Breast epithelium (tissue), 4 donors: ENCODE results near the gene TRPM2. TPM values are rescaled to one million over a fixed set of nuclear protein-coding genes. Genes with fewer than 3 reads are reported as not detected.

Experiments used
- DNase-seq, 2 donors: peaks; one replicate each; pipeline ENCODE4 v3.0.0-alpha.2; 2019; ENCODE audit warnings: low spot score in 2 of 2
- H3K27ac ChIP-seq, 2 donors: fragments of 200-600 bp; sonication (generic) in 1 of 2; one replicate each; pipeline ENCODE4 v1.5.1; 2016 to 2019; ENCODE audit warnings: mild to moderate bottlenecking in 1 of 2
- H3K27me3 ChIP-seq, 2 donors: fragments of 200-600 bp; sonication (generic) in 1 of 2; one replicate each; pipeline versions ENCODE4 v1.5.1 to v1.6.0; 2017 to 2019; ENCODE audit warnings: control low read depth in 1 of 2, mild to moderate bottlenecking in 1 of 2
- H3K36me3 ChIP-seq: fragments of 200-600 bp; one replicate; pipeline ENCODE4 v1.5.1; 2019
- H3K4me1 ChIP-seq, 2 donors: fragments of 200-600 bp; sonication (generic); one replicate each; pipeline ENCODE4 v1.5.1; 2016 to 2019; ENCODE audit warnings: control low read depth in 1 of 2
- H3K4me3 ChIP-seq, 3 donors: fragments of 200-600 bp; sonication (generic); 1 replicate in 2 of 3; 2 replicates in 1 of 3; pipeline ENCODE4 v1.5.1; 2016 to 2019; ENCODE audit warnings: mild to moderate bottlenecking in 3 of 3, moderate library complexity in 2 of 3
- H3K9me3 ChIP-seq, 2 donors: fragments of 200-600 bp; sonication (generic) in 1 of 2; one replicate each; pipeline ENCODE4 v1.5.1; 2016 to 2019; ENCODE audit warnings: control low read depth in 1 of 2
- POLR2A ChIP-seq: fragments of 450-650 bp; IDR thresholded peaks from one replicate; pipeline ENCODE4 v1.6.1; 2016; ENCODE audit warnings: antibody characterized with exemption, mild to moderate bottlenecking, moderate library complexity
- POLR2AphosphoS5 ChIP-seq, 3 donors: sonication (generic); formaldehyde crosslinking; IDR thresholded peaks; one replicate each; pipeline ENCODE4 v1.6.1; 2017; ENCODE audit warnings: antibody characterized with exemption in 3 of 3
- intact Hi-C: fragments of 100-400 bp; cut with DNase I; formaldehyde crosslinking; loops from one replicate; pipeline ENCODE4 v1.15.1; 2023; ENCODE audit warnings: low total_unique reads
- total RNA-seq, 3 donors: library from RNA; depleted of rRNA; stranded (reverse); fragments of >200 nt; gene quantifications; one replicate each; pipeline ENCODE4 v1.1.0, GENCODE V29; 2016
- TF ChIP-seq, protein P1 (sequence below), 3 donors: fragments of 450-650 bp; IDR thresholded peaks; one replicate each; pipeline ENCODE4 v1.5.1; 2016 to 2017; ENCODE audit warnings: antibody characterized with exemption in 3 of 3, mild to moderate bottlenecking in 3 of 3, moderate library complexity in 3 of 3

TRPM2 gene
- total RNA-seq, 3 donors from 2014 or later = 4.3 to 7.9 (median 7.2) TPM

DNA sequence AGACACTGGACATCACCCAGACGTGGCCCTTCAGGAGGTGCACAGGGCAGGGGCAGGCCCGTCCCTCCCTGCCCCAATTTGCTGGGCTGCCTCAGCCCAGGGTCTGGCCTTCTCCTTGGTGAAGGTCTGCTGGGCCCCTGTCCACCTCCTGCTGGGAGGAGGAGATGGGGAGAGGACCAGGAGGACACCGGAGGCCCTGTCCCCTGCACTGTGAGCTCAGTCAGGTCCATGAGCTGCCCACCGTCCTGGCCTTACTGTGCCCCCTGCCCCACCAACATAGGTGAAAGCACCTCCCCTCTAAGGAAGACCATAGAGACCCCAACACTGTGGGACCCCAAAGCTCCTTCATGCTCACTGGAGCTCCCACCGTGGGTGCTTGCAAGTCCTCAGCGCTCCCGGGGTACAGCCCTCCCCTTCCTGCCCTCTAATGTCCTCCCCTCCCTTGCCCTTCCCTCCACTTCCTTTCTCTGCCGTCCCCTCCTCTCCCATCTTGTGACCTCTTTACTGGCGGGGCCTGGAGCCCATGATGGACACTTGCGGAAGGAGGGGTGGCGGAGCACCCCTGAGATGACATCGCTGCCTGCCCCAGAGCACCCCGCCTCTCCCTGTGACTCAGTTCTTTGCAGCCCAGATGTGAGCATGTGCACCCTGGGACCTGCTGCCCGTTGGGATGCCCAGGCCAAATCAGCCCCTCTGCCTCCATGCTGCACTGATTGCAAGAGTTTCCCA lies 106.5 kb downstream of the TRPM2 start:
- no peak for DNase-seq
- Histone ChIP-seq H3K27me3 (peaks cover 0 to 8% of the 10 kb centered on the region in 2 donors), H3K9me3 (no peaks in the 10 kb centered on the region), H3K4me1 (peaks cover 0 to 5% of the 10 kb centered on the region in 2 donors), H3K4me3 (no peak overlapping the region), H3K27ac (no peak overlapping the region), H3K36me3 (no peaks in the 10 kb centered on the region)
- intact Hi-C loops = no loop called here
- TF ChIP-seq, protein P1, sequence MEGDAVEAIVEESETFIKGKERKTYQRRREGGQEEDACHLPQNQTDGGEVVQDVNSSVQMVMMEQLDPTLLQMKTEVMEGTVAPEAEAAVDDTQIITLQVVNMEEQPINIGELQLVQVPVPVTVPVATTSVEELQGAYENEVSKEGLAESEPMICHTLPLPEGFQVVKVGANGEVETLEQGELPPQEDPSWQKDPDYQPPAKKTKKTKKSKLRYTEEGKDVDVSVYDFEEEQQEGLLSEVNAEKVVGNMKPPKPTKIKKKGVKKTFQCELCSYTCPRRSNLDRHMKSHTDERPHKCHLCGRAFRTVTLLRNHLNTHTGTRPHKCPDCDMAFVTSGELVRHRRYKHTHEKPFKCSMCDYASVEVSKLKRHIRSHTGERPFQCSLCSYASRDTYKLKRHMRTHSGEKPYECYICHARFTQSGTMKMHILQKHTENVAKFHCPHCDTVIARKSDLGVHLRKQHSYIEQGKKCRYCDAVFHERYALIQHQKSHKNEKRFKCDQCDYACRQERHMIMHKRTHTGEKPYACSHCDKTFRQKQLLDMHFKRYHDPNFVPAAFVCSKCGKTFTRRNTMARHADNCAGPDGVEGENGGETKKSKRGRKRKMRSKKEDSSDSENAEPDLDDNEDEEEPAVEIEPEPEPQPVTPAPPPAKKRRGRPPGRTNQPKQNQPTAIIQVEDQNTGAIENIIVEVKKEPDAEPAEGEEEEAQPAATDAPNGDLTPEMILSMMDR (IDR thresholded peaks at IDR 0.05) = no peak
- TF ChIP-seq POLR2A (no peak), POLR2AphosphoS5 (IDR thresholded peaks at IDR 0.05) (no peak)

DNA sequence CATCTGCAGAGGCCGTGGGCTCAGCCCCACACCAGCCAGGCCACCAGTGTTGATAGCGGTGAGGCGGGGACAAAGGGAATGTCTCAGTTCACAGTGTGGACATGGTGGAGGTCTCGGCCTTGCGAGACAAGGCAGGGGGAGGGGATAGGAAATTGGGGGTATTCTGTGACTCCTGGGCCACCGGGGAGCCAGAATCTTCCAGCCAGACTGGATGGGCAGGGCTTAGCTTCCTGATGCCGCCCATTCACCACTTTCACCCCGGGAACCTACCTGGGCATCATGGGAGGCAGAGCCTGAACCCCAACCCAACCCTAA lies 107.0 kb downstream of the TRPM2 start:
- no peaks in the 10 kb centered on the region for H3K36me3 ChIP-seq
- peaks cover 0 to 8% of the 10 kb centered on the region in 2 donors for H3K27me3 ChIP-seq
- peaks cover 0 to 5% of the 10 kb centered on the region in 2 donors for H3K4me1 ChIP-seq
- intact Hi-C loops = no loop called here
- H3K27ac ChIP-seq = no peak overlapping the region
- no peak for TF ChIP-seq POLR2A
- TF ChIP-seq POLR2AphosphoS5 (IDR thresholded peaks at IDR 0.05) = no peak
- TF ChIP-seq, protein P1 (IDR thresholded peaks at IDR 0.05) = no peak
- H3K4me3 ChIP-seq = no peak overlapping the region
- no peaks in the 10 kb centered on the region for H3K9me3 ChIP-seq
- DNase-seq = no peak

DNA sequence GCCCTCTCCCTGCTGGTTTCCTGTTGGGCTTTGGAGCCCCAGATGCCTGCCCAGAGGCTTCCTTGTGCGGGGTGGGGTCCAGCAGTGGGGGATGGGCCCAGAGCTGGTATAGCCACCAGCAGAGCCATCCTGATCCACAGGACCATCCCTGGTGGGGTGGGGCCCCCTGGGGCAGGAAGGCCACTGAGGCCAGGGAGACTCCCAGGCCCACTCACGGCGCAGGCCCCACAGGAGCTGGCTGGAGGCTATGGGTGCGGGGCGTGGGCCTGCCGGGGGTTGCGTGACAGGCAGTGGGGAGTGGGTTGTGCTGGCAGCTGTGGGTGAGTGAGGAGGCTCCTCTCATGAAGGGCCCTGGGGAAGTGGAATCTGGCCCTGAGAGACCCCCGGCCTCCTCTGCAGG lies 107.6 kb downstream of the TRPM2 start:
- H3K36me3 ChIP-seq = no peaks in the 10 kb centered on the region
- DNase-seq = no peak
- H3K27ac ChIP-seq = no peak overlapping the region
- H3K27me3 ChIP-seq = peaks cover 0 to 3% of the 10 kb centered on the region in 2 donors
- H3K4me3 ChIP-seq = no peak overlapping the region
- intact Hi-C loops = no loop called here
- no peak for TF ChIP-seq POLR2A
- no peak for TF ChIP-seq POLR2AphosphoS5 (IDR thresholded peaks at IDR 0.05)
- TF ChIP-seq, protein P1 (IDR thresholded peaks at IDR 0.05) = no peak
- H3K4me1 ChIP-seq = peaks cover 0 to 3% of the 10 kb centered on the region in 2 donors
- no peaks in the 10 kb centered on the region for H3K9me3 ChIP-seq

DNA sequence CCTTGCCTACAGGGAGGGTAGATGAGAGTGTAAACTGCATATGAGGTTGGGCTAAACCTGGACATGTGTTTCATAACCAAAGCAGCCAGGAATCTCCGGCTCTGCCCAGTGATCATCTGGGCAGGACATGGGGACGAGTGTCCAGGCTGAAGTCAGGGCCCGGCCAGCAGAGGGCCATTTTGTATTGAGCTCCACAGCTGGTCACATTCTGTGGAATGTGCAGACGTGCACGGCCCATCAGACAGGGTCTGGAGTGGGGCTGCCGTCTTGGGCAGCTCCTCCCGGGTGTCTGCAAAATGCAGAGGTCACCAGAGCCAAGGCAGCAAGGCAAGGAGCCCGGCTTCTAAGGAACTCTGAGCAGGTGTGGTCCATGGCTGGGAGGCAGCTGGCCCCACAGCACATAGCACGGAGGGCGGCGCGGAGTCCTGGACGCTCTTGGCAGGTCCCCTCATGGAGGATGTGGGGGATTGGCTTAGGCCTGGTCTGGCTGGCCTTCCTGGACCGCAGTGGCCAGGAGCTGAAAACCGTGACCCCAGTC lies 108.1 kb downstream of the TRPM2 start:
- Histone ChIP-seq H3K9me3 (no peaks in the 10 kb centered on the region), H3K27me3 (no peaks in the 10 kb centered on the region), H3K27ac (no peak overlapping the region), H3K4me1 (no peaks in the 10 kb centered on the region), H3K36me3 (no peaks in the 10 kb centered on the region), H3K4me3 (no peak overlapping the region)
- intact Hi-C loops = no loop called here
- no peak for TF ChIP-seq POLR2AphosphoS5 (IDR thresholded peaks at IDR 0.05)
- TF ChIP-seq, protein P1 (IDR thresholded peaks at IDR 0.05) = no peak
- TF ChIP-seq POLR2A = no peak
- no peak for DNase-seq

DNA sequence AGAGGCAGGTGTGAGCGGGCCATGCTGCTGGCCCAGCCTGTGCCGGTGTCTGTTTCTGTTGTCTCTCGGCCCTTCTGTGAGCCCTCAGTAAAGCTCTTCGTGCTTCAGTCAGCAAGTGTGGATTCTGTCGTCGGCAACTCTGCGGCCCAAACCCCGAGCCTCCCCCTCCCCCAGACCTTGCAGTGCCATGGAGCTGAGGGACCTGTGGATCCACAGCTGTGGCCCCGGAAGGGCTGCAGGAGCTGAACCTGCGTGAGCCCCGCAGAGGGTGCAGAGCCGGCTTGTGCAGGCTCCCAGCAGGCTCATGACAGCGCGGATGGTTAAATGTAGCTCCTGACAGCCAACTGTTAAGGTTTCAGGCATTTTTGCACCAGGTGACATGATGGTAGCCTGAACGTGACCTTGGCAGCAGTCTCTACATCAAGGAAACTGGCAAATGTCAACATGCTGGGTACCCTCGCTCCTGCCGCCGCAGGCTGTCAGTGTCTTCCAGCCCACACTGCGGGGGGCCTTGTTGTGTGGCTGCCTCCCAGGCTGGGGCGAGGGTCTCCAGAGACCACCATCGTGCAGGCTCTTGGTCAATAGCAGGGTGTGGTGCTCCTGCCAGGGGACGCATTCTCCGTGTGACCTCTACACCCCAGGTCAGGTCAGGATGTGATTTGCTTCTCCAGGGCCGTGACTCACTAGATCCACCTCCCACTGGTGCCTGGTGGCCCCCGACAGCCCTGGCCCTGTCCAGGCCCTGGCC lies 108.8 kb downstream of the TRPM2 start:
- no peak overlapping the region for H3K4me3 ChIP-seq
- H3K27ac ChIP-seq = no peak overlapping the region
- no peaks in the 10 kb centered on the region for H3K27me3 ChIP-seq
- H3K9me3 ChIP-seq = no peaks in the 10 kb centered on the region
- no peaks in the 10 kb centered on the region for H3K4me1 ChIP-seq
- no peaks in the 10 kb centered on the region for H3K36me3 ChIP-seq
- TF ChIP-seq POLR2AphosphoS5 (IDR thresholded peaks at IDR 0.05) = no peak
- no peak for TF ChIP-seq POLR2A
- TF ChIP-seq, protein P1 (IDR thresholded peaks at IDR 0.05) = no peak
- DNase-seq = no peak
- intact Hi-C loops = no loop called here
